Raji (cell line): ENCODE results near the gene HOXD12.

Experiments used
- POLR2A ChIP-seq: IDR thresholded peaks from 2 replicates; pipeline ENCODE4 v1.6.1; 2011; ENCODE audit warnings: low read depth, low read length, control low read depth; ENCODE audit not compliant: insufficient read depth

The HOXD12 gene, protein sequence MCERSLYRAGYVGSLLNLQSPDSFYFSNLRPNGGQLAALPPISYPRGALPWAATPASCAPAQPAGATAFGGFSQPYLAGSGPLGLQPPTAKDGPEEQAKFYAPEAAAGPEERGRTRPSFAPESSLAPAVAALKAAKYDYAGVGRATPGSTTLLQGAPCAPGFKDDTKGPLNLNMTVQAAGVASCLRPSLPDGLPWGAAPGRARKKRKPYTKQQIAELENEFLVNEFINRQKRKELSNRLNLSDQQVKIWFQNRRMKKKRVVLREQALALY

DNA sequence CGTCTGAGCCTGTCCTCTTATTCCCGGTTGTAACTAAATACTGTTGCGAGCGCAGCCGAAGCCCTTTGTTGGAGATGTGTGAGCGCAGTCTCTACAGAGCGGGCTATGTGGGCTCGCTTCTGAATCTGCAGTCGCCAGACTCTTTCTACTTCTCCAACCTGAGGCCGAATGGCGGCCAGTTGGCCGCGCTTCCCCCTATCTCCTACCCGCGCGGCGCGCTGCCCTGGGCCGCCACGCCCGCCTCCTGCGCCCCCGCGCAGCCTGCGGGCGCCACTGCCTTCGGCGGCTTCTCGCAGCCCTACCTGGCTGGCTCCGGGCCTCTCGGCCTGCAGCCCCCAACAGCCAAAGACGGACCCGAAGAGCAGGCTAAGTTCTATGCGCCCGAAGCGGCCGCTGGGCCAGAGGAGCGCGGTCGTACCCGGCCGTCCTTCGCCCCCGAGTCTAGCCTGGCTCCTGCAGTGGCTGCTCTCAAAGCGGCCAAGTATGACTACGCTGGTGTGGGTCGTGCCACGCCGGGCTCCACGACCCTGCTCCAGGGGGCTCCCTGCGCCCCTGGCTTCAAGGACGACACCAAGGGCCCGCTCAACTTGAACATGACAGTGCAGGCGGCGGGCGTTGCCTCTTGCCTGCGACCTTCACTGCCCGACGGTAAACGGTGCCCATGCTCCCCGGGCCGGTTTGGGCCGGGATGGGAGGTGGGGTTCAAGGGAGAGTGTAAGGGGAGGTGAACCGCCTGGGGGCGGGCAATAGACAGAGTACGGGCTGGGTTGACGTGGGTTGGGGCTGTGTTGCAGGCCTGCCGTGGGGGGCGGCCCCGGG, at the start of gene HOXD12:
HOXD12 (plus strand) TSS at position 68 of the 819 bp plus-strand sequence; CDS start at position 75, 7 bp downstream.
- TF ChIP-seq POLR2A, result no peak

DNA sequence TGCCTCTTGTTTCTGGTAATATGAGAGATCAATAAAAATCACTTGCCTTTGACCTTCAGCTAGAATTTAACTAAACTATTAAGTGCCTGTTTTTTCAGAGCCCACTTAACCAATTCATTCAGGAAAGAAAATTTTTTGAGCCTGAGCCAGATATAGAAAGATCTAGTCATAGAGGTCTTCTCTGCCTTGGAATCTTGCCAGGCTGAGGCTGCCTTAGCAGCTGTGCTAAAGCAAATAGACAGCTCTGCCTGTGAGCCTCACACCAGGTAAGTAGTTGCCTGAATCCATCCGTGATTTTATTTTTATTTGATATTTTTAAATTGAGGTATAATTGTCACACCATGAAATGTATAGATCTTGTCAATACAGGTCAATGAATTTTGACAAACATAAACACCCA, 43.2 kb upstream of the HOXD12 start:
- no peak for TF ChIP-seq POLR2A

DNA sequence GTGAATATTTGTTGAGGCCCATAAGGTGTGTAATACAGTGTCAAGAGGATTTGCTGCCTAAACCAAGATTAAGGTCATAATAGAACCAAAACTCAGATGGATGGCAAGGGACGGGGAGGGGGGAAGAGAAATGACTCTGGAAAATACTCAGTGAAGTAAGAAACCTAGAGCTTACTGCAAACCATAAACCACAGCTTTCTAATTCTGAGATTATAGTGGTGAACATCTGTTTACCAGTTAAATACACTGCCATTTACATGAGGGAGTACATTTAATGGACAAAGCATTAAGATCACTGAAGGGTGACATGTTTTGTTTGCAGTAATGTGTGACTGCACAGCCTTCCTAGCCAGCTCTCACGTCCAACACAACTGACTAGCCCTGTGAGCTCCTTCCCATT, 35.6 kb upstream of the HOXD12 start:
- no peak for TF ChIP-seq POLR2A

DNA sequence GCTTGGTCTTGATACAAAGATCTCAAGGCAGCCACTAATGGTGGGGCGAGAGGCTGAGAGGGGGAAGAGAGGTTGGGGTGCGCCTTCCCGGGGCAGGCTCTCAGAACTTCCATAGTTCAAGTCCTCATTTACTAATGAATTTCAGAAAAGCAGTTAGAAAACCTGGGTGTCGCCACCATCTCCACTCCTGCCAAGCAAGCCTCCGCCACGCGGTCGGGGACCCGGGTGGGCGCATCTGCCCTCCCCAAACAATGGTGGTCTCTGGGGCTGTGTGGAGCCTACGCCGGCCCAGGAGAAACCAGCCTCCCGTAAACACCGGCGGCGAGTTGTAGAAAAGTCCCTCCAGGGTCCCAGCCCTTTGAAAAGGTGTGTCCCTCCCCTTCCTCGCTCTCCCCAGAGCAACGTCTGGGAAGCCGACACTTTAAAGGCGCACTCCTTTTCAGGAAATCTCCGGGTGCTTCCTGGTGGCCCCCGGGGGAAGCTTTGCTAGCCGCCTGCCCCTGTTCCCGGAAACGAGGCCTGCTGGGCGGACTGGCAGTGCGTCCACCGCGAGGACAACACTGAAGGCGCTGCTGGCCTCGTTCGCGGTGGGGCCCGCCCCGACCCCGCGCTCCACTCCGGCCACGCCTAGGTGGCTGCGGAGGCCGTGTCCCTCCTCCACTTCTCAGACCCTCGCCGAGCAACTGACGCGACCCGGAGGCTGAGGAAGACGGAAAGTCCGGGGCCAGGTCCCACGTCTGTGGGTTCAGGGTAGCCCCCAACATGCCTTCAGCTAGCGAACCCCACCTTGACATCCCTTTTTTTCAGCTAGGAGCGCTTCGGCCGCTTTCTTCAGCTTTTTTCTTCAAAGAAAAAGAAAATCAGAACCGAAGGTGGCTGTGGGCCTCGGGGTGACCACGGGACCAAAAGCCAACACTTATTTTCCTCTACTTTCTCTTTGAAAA, 32.7 kb upstream of the HOXD12 start:
- no peak for TF ChIP-seq POLR2A

DNA sequence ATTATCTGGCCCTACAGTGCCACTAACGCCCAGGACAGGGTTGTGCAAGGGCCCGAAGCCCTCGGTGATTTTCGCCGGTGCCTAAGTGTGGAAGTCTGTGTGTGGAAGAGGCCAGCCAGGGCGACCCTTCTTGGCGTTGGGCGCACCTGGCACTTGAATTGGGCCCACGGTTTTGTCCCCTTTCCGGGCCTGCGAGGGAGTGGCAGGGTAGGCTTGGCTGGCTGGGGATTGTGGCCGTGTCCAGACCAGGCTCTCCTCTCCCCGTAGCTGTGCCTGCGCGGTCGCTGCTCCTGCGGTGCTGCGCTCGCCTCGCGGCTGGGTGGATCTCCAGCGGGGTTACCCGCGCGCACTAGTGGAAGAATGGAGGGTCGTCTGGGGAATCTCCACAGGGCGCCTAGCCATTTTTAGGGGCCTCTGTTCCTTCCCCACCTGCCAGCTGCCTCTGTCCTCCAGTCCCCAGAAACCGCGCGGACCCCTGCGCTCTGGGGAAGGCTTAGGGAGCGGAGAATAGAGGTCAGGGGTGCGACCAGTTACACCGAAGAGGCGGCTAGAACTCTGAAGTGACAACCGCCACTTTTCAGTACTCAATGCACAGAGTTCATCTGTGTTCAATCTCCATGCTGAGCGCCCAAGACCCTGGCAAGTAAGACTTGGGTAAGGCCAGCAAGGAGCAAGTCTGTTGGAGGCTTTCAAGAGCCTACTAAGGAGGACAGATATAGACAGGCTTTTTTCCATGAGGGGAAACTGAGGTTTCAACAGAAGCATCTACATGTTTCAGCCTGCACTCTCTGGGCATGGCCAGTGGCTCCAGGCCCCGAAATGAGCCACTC, 31.8 kb upstream of the HOXD12 start:
- TF ChIP-seq POLR2A, result no peak

DNA sequence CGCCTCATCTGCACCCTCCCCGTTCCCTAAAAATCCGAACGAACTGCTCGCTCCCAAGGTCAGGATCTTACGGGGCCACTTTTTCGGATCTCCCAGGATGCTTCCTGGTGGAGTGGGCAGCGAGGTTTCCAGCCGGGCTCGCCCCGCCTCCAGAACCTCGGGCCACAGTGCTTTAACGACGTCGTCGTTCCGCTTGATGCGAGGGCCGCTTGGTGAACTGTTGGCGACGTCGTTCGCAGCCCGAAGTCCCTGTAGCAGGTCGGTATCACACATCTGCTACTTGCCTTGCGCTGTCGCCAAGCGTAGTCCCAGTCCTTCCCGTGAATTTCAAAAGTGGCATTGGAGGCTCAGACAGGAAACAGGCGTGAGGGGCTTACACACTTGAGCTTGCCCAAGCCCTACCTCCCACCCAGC, 31.2 kb upstream of the HOXD12 start:
- TF ChIP-seq POLR2A, result no peak

DNA sequence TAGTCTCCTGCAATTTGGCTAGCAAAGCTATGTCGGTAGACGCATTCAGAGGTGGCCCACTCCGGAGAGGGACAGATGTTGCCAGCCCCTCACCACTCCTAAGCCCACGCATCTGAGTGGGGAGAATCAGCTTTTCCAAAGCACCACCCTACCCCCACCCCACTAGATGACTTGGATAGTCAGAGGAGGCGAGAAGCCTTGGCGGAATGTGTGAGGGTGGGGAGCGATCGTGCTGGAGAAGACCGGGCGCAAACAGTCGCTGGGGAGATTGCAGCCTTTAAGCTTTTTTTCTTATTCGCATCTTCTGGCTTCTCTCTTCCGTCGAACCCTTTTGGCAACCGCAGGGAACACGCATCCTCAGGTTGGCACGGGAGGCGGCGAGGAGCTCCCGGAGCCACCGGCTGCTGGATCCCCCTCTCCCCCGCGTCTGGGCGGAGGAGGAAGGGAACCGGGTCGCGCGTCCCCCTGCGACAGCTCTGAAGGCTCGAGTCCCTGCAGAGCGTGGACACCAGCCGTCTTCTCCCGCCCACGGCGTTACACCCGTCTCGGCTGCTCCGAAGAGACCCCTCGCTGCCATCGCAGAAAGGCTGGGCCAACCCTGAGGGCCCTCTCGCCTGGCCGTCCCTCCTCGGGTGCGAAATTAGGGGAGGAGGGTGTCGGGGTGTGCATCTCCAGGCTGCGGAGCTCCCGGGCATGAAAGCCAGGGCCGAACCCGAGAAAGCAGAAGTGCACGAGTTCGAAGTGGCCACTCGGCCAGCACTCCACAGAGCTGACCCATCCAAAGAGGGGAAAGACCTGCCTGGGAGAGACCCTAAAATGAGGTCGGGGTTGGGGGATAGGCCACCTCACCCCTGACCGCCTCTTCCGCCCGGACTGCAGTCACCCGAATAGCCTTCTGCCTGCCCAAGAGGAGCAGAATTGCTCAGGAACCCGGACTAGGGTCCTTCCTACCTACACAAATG, 28.0 kb upstream of the HOXD12 start:
- TF ChIP-seq POLR2A, result no peak

DNA sequence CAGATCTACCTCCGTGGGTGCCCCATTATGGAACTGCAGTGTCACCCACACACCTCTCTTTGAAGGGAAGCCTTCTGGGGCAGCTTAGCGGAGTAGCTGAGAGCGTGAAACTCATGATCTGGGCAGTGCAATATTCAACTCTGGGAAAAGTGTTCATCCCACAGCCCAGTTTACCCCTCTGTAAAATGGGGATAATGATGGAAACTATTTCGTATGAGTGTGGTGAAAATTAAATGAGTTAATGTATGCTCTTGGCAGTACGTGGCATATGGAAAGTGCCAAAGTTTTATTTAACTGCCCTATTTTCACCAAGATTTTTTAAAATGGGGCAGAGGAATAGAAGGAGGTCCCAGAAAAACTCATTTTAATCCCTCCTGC, 27.3 kb upstream of the HOXD12 start:
- no peak for TF ChIP-seq POLR2A

DNA sequence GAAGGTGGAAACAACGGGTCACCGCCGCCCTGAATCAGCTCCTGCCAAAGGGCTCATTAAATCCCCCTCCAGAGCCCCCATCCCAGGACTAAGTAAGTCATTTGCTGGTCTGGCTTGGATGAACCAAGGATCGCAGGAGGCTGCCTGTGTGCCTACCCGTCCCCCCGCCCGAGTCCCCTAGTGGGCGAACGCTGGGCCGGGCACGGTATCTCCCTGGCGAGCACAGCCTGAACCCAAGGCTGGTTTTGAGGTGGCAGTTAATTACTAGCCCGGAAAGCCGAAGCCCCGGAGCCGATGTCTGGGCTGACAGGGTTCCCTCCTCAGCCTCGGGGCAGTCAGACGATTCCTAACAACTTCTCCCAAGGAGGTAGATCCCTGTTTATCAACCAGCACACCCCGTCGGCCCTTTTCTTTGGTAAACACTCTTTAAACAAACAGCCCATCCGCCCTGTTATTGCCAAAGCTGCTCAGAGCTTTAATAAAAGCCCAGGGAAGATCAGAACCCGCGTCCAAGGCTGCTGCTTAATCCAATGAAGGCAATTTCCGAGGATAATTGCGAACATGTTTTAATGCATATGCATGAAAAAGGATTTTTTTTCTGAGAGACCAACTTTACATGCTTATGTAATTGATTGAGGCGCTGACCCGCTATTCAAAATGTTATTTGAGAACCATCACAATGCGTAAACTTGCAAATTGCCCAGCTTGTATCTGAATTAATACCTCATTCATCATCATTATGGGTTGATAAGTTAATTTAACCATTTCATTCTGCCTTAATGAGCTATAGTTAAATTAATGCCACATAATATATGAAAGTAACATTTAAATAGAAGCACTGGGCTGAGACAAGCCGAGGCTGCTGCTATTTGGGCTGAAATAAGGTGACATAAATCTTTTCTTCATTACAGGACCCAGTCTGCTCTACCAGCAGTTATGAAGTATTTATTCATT, 26.4 kb upstream of the HOXD12 start:
- TF ChIP-seq POLR2A, result no peak

DNA sequence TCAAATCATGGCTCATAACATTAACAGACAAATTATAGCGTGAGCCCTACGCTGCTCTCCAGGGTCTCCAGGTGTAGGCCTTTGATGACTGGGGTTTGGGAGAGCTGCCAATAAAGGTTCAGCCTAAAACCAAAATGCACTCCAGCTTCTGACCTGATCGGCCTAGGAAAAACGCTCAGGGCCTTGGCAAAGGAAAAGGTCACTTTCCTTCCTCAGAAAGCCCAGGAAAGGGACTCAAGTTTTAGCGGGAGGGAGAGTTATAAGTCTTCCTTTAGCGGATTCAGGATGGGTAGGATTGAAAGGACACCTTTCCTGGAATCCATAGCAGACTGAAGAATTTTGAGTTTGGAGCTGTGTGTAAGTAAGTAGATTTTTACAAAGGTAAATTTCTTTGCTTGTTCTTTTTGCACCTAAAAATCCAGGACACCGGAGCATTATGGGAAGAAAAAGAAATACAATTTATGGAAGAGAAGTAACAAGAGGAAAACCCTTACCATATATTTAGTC, 24.6 kb upstream of the HOXD12 start:
- no peak for TF ChIP-seq POLR2A

DNA sequence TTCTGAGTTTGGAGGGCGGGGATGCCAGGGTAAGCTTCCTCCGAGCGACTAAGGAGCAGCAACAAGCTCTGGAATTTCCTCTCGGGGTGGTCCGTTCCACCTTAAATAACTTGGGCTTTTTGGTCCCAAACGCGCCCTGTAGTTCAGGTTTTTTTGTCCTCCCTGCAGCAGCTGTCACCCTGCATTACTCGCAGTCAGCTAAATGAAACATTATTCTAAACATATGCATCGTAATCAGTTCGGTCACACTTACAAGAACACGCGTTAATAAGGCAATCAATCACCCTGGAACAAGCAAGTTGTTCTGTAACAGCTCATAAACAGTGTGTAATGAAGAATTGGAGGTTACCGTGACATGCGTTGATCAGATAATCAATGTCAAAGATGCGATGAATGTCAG, 24.1 kb upstream of the HOXD12 start:
- TF ChIP-seq POLR2A, result no peak

DNA sequence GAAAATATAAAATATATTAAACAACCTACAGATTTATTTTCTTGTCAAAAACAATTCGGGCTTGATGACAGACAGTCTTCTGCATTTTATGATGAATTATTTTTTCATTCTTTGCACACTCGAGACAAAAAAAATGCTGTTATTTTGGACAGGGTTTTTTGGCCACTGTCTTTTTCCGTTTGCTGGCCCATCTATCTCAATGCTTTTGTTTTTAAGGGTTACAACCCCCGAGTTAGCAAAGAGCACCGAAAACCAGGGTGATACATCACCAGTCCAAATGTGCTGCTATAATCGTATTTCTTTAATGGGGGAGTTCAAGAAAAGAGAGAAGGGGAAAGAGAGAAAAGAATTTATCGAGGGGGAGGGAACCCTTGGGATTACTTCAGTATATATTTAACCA, 23.5 kb upstream of the HOXD12 start:
- no peak for TF ChIP-seq POLR2A
